ENCODE measurements around the gene MYEF2.

- no peak for TF ChIP-seq CTCF (IDR thresholded peaks at IDR 0.05; ENCODE audit: insufficient read depth, low read depth, low read length)
- TF ChIP-seq EZH2 (IDR thresholded peaks at IDR 0.05; ENCODE audit: insufficient read depth, low read length) = no peak
Observed at GRCh38 chr15:48170981-48171380, 7.1 kb downstream of the MYEF2 start.

Measured in astrocyte (in vitro differentiated cells and primary cell).